Posterior cingulate gyrus (tissue), 11 donors: Measurements from ENCODE around the gene GRID1.

Source experiments
- DNase-seq, 10 donors: peaks; one replicate each; pipeline versions ENCODE4 v3.0.0 to v3.0.0-alpha.2; 2020 to 2021; ENCODE audit warnings: mixed read lengths in 3 of 10
- intact Hi-C: fragments of 100-400 bp; cut with DNase I; formaldehyde crosslinking; loops from one replicate; pipeline ENCODE4 v1.15.1; 2023

GRID1 gene

GRCh38 chr10:85811405-85811804 is 555.2 kb downstream of the GRID1 start:
- intact Hi-C loops: no loop called here

GRCh38 chr10:85810674-85811073 is 555.9 kb downstream of the GRID1 start:
- intact Hi-C loops: no loop called here

More at GRCh38 chr10:85811405-85811804, 555.2 kb downstream of the GRID1 start:
- no peak for DNase-seq

GRCh38 chr10:85795460-85795859 is 571.1 kb downstream of the GRID1 start:
- intact Hi-C loops: no loop called here
- no peak for DNase-seq

More at GRCh38 chr10:85810674-85811073, 555.9 kb downstream of the GRID1 start:
- peak in 1 of 10 donors; percentile 30 for DNase-seq

GRCh38 chr10:85794553-85794952 is 572.0 kb downstream of the GRID1 start:
- intact Hi-C loops: no loop called here
- no peak for DNase-seq

- intact Hi-C loops: no loop called here
- no peak for DNase-seq
Observed at GRCh38 chr10:85792533-85792858, 574.1 kb downstream of the GRID1 start.

- peak in 3 of 10 donors; percentile 25 to 85 (median 60) for DNase-seq
- intact Hi-C loops: no loop called here
Observed at GRCh38 chr10:85791818-85792532, 574.6 kb downstream of the GRID1 start.

GRCh38 chr10:85789982-85790789 is 576.4 kb downstream of the GRID1 start:
- peak in 1 of 10 donors; percentile 28 for DNase-seq
- intact Hi-C loops: loop anchor here (5.0 kb wide), 1 partner anchor 587 kb away; no protein-coding TSS in a partner anchor

- intact Hi-C loops: loop anchor here (5.0 kb wide), 1 partner anchor 588 kb away; no protein-coding TSS in a partner anchor
- DNase-seq: no peak
Observed at GRCh38 chr10:85789125-85789524, 577.5 kb downstream of the GRID1 start.

GRCh38 chr10:85788570-85788969 is 578.0 kb downstream of the GRID1 start:
- DNase-seq: no peak
- intact Hi-C loops: loop anchor here (5.0 kb wide), 1 partner anchor 589 kb away; no protein-coding TSS in a partner anchor

- intact Hi-C loops: loop anchor here (5.0 kb wide), 1 partner anchor 589 kb away; no protein-coding TSS in a partner anchor
- DNase-seq: no peak
Observed at GRCh38 chr10:85787881-85788280, 578.7 kb downstream of the GRID1 start.

- intact Hi-C loops: loop anchor here (5.0 kb wide), 1 partner anchor 590 kb away; no protein-coding TSS in a partner anchor
Observed at GRCh38 chr10:85787393-85787792, 579.2 kb downstream of the GRID1 start.

GRCh38 chr10:85786401-85786899 is 580.1 kb downstream of the GRID1 start:
- intact Hi-C loops: loop anchor here (5.0 kb wide), 1 partner anchor 591 kb away; no protein-coding TSS in a partner anchor
- DNase-seq: peak in 4 of 10 donors; percentile 49 to 86 (median 62)

More at GRCh38 chr10:85787393-85787792, 579.2 kb downstream of the GRID1 start:
- no peak for DNase-seq

- intact Hi-C loops: loop anchor here (5.0 kb wide), 1 partner anchor 593 kb away; no protein-coding TSS in a partner anchor
Observed at GRCh38 chr10:85784792-85785191, 581.8 kb downstream of the GRID1 start.

GRCh38 chr10:85781404-85781803 is 585.2 kb downstream of the GRID1 start:
- no peak for DNase-seq
- intact Hi-C loops: no loop called here

More at GRCh38 chr10:85784792-85785191, 581.8 kb downstream of the GRID1 start:
- DNase-seq: no peak

GRCh38 chr10:85778074-85778473 is 588.5 kb downstream of the GRID1 start:
- DNase-seq: no peak
- intact Hi-C loops: no loop called here

- DNase-seq: no peak
Observed at GRCh38 chr10:85767891-85768290, 598.7 kb downstream of the GRID1 start.

GRCh38 chr10:85764108-85764507 is 602.5 kb downstream of the GRID1 start:
- no peak for DNase-seq
- intact Hi-C loops: no loop called here

More at GRCh38 chr10:85767891-85768290, 598.7 kb downstream of the GRID1 start:
- intact Hi-C loops: no loop called here

- intact Hi-C loops: no loop called here
- DNase-seq: no peak
Observed at GRCh38 chr10:85761906-85762445, 604.6 kb downstream of the GRID1 start.

- DNase-seq: no peak
- intact Hi-C loops: no loop called here
Observed at GRCh38 chr10:85741626-85742300, 624.8 kb downstream of the GRID1 start.

- DNase-seq: no peak
Observed at GRCh38 chr10:85735997-85736396, 630.6 kb downstream of the GRID1 start.

More at GRCh38 chr10:85735997-85736396, 630.6 kb downstream of the GRID1 start:
- intact Hi-C loops: no loop called here
